Right lung (tissue), 5 donors: ENCODE measurements around the gene DCUN1D5. TPM values are rescaled to one million over a fixed set of nuclear protein-coding genes. Genes with fewer than 3 reads are reported as not detected.
"Not testable (repeated sequence)": the region's sequence is repeated elsewhere in the genome, so short reads cannot be mapped to it uniquely, and the experiment has no call there.

Source experiments
- DNase-seq, 2 donors: peaks; one replicate each; pipeline ENCODE4 v3.0.0-alpha.2; 2013
- polyA plus RNA-seq, 5 donors: library from polyadenylated mRNA; unstranded; fragments of 120-200 nt; gene quantifications; one replicate each; pipeline versions ENCODE4 v1.2.1 to v1.2.3, GENCODE V29; 2013; ENCODE audit warnings: inconsistent platforms in 1 of 5, low replicate concordance in 1 of 5; ENCODE audit not compliant: insufficient read length in 5 of 5, insufficient read depth in 1 of 5

The DCUN1D5 gene
- polyA plus RNA-seq, 5 donors: 31.0 to 39.2 (median 38.0) TPM

DNA sequence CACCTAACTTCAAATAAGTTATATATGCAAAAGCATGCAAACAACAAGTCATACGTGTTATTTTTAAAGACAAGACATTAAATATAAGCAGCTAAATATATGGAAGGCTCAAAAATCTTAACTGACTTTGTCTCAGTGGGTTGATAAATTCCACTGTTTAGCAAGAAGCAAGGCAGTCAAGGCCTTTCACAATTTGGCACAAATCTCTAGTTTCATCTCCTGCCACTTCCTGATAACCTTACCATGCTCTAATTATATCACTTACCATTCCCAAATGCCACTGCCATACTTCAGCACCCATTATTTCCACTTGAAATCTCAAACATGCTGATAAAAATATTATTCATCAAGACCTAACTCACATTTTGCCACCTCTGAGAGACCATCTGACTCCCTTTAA is 24.8 kb downstream of the DCUN1D5 start:
- no peak for DNase-seq

DNA sequence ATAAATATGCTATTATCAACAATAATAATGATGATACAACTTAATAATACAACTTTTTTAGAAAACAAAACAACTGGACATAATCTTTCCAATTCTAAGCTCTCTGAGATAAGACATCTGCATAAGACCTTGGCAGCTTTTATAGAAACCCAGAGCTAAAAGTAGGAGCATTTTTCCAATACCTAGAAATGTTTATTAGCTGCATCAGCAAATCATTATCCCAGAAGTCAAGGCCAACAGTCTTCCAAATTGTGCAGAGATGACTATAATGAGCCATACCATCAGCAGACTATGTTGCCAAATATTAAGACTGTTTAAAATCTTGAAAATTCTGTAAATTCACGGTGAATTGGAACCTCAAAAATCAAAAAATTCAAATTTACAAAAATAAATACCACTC is 30.3 kb downstream of the DCUN1D5 start:
- DNase-seq: no peak

DNA sequence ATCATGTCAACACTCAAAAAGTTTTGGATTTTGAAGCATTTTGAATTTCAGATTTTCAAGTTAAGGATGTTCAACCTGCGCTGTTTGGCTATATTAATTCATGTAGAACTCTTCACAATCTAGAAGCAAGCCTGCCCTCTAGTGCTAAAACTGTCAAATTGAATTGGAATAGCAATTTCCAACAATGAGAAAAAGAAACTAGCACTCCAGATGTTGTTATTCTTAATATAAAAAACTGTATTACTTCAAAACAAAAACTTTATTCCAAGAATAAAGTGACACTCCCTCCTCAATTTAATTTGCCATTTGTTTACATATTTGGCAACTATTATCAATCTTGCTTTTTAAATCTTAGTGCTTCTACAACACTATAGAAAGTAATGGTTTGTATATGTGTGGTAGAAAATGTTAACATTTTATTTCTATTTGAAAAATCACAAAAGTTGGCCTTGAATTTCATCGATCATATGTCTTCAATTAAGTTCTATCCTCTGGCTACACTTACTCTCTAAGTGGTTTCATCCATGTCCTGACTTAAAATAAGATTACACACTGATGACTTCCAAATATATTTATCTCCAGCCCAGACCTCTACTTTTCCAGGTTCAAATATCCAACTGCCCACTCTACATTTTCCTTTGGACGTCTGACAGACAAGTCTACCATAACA is 36.6 kb downstream of the DCUN1D5 start:
- DNase-seq: peak; percentile 2 to 10

DNA sequence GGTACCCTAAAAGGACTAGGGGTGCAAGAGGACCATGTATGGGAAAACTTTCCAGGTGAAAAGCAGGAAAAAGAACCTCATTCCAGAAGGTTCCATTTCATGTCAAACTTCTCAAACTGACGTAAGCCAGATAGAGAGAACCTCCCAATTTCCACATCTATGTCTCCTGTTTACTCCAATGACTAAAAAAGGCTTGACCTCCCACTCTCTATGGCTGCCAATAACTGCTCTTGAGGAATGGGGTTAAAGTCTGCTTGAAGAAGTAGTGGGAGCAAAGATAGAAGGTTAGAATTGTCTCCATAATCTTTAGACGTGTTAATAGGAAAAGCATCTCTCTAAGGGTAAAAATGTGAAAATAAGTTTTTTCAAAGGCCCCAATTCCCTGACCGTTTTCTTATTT is 38.0 kb downstream of the DCUN1D5 start:
- DNase-seq: no peak

DNA sequence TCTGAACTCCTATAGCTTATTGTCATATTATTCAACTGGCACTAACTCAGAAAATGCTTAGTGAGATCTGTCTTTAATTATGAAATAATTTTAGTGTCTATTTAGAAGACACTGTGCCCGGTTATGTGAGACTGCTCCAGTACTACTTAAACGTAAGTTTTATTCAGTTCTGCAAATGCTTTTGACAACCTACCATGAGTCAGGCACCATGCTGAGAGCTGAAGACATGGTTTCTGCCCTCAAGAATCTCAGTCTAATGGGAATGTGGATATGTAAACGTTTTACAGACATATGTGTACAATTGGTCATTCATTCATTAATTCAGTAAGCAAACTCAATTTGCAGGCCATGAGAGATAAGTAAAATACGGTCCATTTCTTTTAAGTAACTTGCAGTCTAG is 40.0 kb downstream of the DCUN1D5 start:
- DNase-seq: no peak

DNA sequence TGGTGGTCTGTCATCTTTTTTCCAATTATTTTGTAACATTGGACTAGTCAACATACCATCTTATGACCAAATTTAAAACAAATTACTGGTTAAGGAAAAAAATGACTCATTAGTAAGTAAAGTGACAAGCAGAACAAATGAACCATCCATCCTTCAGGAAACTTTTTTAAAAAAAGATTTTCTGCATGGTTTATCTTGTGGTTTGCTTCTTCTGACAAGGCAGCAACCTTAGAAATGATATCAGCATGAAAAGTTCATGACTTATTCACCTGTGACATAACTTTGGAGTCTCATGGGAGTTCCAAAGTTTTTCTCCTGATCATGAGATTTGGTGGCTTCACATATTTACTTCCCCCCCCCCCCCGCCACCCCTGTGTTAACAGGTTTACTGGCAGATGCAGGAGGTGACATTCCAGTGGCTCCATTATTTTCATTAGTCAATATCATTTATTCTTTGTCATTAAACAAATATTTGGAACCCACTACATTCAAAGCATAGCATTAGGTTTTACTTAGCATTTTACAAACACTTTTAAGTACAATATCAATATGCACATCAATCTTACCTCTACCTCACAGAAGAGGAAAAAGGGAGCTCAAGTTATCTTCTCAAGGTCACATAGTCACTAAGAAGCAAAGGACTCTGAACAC is 40.7 kb downstream of the DCUN1D5 start:
- no peak for DNase-seq

DNA sequence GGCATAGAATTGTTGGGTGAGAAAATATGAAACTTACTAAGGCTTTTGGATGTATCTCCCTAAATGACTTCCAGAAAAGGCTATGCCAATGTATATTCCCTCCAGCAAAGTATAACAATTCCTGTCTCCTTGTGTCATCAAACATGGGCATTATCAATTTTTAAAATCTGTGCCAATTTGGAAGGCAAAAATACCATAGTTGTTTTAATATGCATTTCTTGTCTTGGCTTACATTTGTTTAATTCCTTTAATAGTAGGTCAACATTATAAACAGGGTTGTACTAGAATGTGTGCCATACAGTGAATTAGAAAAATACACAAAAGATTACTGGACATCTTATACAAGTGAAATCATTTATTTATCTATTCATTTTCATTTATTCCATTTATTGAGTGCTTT is 41.6 kb downstream of the DCUN1D5 start:
- no peak for DNase-seq

DNA sequence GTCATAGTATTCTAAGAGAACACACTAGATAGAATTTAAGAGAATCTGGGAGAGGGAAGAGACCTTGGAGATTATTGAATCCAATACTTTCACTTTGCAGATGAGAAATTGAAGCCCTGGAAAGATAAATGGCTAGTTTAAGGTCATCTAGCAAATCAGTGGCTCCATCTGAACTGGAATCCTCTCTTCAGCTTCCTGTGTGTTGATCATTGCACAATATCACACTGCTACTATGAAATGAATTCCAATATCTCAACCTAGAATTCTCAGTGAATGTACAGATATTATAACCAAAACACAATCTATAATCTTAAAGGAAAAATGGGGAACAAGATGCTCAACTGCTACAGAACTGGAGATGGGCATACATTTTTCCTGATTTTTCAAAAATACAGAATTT is 44.1 kb downstream of the DCUN1D5 start:
- no peak for DNase-seq

DNA sequence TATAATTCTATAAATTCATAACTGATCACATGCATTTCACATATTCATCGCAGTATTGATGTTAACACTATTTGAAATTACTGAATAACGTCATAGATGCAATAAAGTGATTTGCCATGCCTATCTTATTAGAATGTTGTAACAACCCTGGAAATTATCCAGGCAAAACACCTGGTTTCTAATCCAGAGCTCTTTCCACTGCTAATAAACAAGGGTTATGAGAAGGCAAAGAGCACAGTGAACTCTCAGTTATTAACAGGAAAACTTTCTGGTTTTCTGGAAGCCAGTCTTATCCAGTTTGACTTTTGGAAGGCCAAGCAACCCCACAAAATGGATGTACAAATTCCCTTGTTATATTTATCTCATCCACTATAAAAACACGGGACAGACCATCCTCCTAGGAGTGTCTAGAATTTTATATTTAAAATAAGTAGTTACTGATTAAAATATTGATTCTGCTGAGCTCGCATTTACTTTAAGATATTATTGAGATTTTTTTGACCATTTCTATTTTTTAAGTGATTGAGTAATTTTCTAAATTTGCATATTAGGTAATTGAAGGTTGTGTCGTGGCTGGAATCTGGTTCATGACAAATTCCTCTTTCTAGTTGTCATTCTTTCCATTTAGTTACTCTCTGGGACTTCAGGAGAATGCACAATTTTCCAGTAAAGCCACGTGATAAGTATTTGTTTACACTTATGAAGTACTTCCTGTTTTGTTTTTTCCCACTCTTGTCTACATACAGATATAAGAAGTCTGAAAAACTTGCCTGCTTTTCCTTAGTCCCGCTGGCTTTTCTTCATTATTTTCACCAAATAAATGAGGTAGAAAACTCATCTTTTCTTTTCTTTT is 47.9 kb downstream of the DCUN1D5 start:
- no peak for DNase-seq

DNA sequence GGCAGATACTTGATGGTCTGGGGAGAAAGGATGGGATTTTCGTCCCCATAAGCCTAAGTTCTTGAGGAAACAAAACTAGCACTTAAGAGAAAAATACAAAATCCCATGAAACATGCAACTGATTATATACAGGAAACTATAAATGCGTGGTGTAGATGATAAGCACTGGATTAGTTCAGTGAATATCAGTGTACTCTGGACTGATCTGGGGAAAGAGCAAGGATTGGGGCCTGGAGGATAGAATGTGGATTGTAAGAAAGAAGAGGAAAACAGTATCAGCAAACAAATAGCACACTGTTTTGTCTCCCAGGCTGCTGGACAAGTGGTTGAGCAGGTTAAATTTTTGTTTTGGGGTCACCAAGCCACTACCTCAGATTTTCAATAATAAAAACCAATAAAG is 49.8 kb downstream of the DCUN1D5 start:
- DNase-seq: no peak

DNA sequence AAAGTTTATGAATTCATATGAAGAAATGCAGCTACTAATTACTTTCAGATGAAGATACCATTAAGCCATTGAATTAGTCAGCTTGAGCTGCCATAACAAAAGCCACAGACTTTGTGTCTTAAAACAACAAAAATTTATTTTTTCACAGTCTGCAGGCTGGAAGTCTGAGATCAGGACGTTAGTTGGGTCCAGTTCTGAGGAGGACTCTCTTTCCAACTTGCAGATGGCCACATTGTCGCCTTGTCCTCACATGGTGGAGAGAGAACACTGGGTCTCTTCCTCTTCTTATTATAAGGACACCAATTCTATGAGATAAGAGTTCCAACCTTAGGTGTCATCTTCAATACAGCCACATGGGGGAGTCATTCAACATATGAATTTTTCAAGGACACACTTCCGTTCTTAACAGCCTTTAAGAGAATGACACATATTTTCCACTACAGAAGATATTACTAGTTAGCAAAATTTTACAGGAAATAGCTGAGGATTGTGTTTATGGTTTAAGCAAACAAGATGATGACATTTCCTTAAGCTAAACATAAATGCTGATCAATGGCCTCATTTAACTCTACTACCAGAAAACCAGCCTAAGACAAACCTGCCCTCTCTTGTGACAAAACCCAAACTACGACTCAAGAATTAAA is 56.0 kb downstream of the DCUN1D5 start:
- DNase-seq: peak; percentile 11 to 33

DNA sequence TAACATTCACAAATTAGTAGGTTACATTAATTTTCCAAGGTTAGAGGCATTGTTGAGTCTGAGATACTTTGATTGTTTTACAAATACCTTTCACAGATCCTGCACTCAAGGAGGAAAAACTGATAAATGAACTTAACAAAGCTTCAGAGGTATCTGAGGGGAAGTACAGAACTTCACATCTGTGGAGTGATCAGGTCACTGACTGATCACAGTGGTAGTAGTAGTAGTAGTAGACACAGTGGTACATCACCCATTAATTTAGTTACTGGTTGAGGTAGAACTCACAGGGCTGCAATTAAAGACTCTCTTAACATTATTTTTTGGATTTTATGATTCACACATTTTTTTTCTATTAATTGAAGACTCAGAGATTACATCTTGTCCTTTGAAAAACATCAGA is 56.7 kb downstream of the DCUN1D5 start:
- no peak for DNase-seq

DNA sequence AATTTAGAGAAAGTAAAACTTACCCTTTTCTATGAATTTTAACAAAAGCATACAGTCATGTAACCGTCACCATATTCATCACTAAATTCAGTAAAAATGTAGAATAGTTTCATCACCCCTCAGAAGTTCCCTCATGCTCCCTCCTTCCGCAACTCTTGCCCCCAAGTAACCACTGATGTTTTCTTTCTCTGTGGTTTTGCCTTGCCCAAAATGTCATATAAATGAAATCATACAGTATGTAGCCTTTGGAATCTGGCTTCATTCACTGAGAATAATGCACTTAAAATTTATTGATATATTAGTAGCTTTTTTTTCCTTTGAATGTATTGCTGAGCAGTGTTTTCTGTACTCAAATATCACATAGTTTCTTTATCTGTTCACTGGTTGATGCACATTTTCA is 60.1 kb downstream of the DCUN1D5 start:
- DNase-seq: no peak

DNA sequence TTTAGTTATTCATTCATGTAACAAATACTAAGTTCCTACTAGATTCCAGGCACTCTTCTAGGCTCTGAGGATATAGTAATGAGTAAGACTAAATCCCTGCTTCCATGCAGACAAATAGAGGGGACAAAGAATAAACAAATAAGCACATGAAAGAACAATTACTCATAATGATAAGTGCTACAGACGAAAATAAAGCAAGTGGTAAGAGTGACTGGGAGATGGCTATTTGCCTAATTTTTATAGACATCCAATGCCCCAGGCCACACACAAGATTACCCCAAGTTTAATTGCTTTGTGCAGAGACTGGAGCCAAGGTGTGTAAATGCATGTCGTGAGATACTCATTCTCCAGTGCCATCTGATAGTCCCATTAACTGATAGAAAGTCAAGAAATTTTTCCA is 62.6 kb downstream of the DCUN1D5 start:
- no peak for DNase-seq

DNA sequence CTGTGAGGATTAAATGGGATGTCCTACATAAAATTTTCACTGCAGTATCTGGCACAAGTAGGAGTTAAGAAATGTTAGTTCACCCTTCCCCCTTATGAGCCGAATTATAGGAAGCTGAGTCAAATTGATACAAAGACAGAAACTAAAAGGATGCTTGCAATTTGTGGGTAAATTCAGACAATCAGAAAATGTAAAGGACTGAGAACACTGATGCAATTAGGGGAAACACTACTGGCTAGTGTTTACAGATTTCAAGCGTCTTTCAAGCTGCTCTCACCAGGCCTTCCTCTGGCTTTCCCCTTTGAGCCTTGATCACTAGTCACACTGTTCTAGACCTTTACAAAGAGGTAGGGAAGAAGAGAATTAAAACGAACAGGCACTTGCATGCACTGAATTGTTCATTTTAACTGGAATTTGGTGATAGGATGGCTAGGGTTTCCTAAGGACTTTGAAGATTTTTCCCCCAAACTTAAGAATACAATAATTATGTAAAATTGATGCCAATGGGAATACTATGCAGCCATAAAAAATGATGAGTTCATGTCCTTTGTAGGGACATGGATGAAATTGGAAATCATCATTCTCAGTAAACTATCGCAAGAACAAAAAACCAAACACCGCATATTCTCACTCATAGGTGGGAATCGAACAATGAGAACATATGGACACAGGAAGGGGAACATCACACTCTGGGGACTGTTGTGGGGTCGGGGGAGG is 63.5 kb downstream of the DCUN1D5 start:
- not testable (repeated sequence) for DNase-seq

DNA sequence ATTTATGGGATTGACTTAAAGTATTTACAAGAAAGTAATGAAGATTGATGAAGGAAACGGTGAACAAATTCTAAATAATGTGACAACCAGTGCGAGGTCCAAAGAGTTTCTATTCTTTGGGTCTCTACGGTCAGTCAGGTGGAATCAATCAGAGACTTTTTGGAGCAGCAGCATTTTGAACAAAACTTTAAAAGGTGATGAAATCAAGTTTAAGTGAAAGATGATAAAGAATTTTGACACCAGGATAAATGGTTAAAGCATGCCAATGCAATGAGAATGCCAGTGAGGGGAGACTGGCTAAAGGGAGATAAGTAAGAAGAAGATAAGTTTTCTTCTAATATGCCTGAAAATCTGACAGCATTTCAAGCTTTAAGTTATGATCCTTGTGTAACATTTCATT is 67.9 kb downstream of the DCUN1D5 start:
- DNase-seq: no peak

DNA sequence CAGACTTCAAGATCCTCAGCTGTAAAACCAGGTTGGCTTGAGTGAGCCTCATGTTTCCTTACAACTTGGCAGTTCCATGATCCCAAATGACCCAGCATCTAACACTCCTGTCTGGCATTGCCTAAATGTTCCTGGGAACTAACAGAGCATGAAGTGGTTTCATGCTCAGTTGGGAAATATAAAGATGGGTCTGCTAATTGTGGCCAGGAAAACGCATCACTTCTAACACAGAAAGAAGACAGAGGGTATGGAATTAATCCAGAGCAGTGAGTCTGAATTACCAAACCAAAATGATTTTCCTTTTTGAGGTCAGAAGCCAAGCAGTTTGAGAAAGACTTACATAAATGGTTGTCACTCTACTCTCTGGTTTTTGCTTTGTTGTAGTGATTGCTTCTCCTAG is 75.9 kb downstream of the DCUN1D5 start:
- no peak for DNase-seq

DNA sequence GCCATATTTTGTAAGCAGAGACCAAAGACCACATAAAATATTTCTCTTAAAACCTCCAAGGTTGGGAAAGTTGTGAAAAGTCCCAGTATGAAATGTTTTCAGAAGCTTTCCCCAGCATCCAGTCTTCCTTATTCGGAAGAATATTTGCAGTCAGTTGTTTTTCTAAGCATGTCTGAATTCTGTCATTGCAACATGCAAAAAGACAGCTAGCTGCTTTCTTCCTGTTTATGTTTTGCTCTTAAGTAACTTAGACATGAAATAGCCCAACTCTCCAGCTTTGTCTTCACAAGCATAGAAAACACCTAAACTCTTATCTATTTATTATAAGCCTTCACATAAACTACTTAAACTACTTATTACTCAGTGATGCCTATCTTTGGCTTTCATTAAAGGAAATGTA is 78.5 kb downstream of the DCUN1D5 start:
- DNase-seq: no peak
